Measurements from ENCODE around the gene OR10G2. TPM values are rescaled to one million over a fixed set of nuclear protein-coding genes. Genes with fewer than 3 reads are reported as not detected.
A peak's percentile ranks its signal among the peaks of the same experiment; 100 is the strongest.

The OR10G2 gene
- total RNA-seq, 1 donor from 2014 or later, result not detected

- FAIRE-seq (no peak), DNase-seq (ENCODE audit: low read depth) (no peak)
- TF ChIP-seq EZH2 (IDR thresholded peaks at IDR 0.05; ENCODE audit: insufficient read depth, low read length), result no peak
- TF ChIP-seq, protein P1, sequence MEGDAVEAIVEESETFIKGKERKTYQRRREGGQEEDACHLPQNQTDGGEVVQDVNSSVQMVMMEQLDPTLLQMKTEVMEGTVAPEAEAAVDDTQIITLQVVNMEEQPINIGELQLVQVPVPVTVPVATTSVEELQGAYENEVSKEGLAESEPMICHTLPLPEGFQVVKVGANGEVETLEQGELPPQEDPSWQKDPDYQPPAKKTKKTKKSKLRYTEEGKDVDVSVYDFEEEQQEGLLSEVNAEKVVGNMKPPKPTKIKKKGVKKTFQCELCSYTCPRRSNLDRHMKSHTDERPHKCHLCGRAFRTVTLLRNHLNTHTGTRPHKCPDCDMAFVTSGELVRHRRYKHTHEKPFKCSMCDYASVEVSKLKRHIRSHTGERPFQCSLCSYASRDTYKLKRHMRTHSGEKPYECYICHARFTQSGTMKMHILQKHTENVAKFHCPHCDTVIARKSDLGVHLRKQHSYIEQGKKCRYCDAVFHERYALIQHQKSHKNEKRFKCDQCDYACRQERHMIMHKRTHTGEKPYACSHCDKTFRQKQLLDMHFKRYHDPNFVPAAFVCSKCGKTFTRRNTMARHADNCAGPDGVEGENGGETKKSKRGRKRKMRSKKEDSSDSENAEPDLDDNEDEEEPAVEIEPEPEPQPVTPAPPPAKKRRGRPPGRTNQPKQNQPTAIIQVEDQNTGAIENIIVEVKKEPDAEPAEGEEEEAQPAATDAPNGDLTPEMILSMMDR (IDR thresholded peaks at IDR 0.05; ENCODE audit: insufficient read depth, low read depth, low read length), result no peak
- no peaks in the 10 kb centered on the region for H3K9me3 ChIP-seq (ENCODE audit: insufficient read depth, low read depth, low read length)
- no peaks in the 10 kb centered on the region for H3K36me3 Mint-ChIP-seq (ENCODE audit: low read depth, unreplicated experiment)
- H3K27me3 ChIP-seq (ENCODE audit: insufficient read depth, low read length), result no peaks in the 10 kb centered on the region
- H3K4me2 ChIP-seq (ENCODE audit: low read length), result no peak overlapping the region
- H3K4me1 ChIP-seq (ENCODE audit: insufficient read depth, low read length), result peaks cover 4% of the 10 kb centered on the region
- H4K20me1 ChIP-seq (ENCODE audit: insufficient read depth, low read length), result no peaks in the 10 kb centered on the region
- no peaks in the 10 kb centered on the region for H3K79me2 ChIP-seq (ENCODE audit: insufficient read depth, low read length)
- no peaks in the 10 kb centered on the region for H3K27me3 Mint-ChIP-seq (ENCODE audit: low read depth, unreplicated experiment)
- no peaks in the 10 kb centered on the region for H3K36me3 ChIP-seq (ENCODE audit: insufficient read depth, low read length)
- H3K27ac ChIP-seq (ENCODE audit: low read depth, low read length), result no peak overlapping the region
- no peak overlapping the region for H2AFZ ChIP-seq (ENCODE audit: low read depth, low read length)
- no peak overlapping the region for H3K27ac Mint-ChIP-seq (ENCODE audit: unreplicated experiment)
- H3K4me1 Mint-ChIP-seq (ENCODE audit: low read depth, unreplicated experiment), result peaks cover 4% of the 10 kb centered on the region
- no peak overlapping the region for H3K4me3 Mint-ChIP-seq (ENCODE audit: unreplicated experiment)
- no peak overlapping the region for H3K9ac ChIP-seq (ENCODE audit: low read length)
- peaks cover 2% of the 10 kb centered on the region for H3K9me3 Mint-ChIP-seq (ENCODE audit: unreplicated experiment)
- H3K4me3 ChIP-seq (ENCODE audit: insufficient read depth, low read depth, low read length), result no peak overlapping the region
These were observed 34.5 kb upstream of the OR10G2 start for GRCh38 chr14:21669284-21669683.

- no peaks in the 10 kb centered on the region for H3K79me2 ChIP-seq (ENCODE audit: insufficient read depth, low read length)
- no peaks in the 10 kb centered on the region for H3K27me3 Mint-ChIP-seq (ENCODE audit: low read depth, unreplicated experiment)
- no peaks in the 10 kb centered on the region for H3K36me3 ChIP-seq (ENCODE audit: insufficient read depth, low read length)
These were observed 33.6 kb upstream of the OR10G2 start for GRCh38 chr14:21668377-21668776.

GRCh38 chr14:21656980-21657379, 22.2 kb upstream of the OR10G2 start:
- no peak overlapping the region for H3K4me3 ChIP-seq (ENCODE audit: insufficient read depth, low read depth, low read length)
- no peaks in the 10 kb centered on the region for H3K27me3 ChIP-seq (ENCODE audit: insufficient read depth, low read length)
- no peak overlapping the region for H2AFZ ChIP-seq (ENCODE audit: low read depth, low read length)
- H3K27ac Mint-ChIP-seq (ENCODE audit: unreplicated experiment), result no peak overlapping the region
- no peaks in the 10 kb centered on the region for H4K20me1 ChIP-seq (ENCODE audit: insufficient read depth, low read length)
- TF ChIP-seq, protein P1 (IDR thresholded peaks at IDR 0.05; ENCODE audit: insufficient read depth, low read depth, low read length), result no peak
- no peak for TF ChIP-seq EZH2 (IDR thresholded peaks at IDR 0.05; ENCODE audit: insufficient read depth, low read length)
- no peaks in the 10 kb centered on the region for H3K9me3 Mint-ChIP-seq (ENCODE audit: unreplicated experiment)
- no peak overlapping the region for H3K4me3 Mint-ChIP-seq (ENCODE audit: unreplicated experiment)
- H3K4me1 Mint-ChIP-seq (ENCODE audit: low read depth, unreplicated experiment), result no peaks in the 10 kb centered on the region
- no peaks in the 10 kb centered on the region for H3K36me3 ChIP-seq (ENCODE audit: insufficient read depth, low read length)
- H3K4me1 ChIP-seq (ENCODE audit: insufficient read depth, low read length), result no peaks in the 10 kb centered on the region
- no peaks in the 10 kb centered on the region for H3K79me2 ChIP-seq (ENCODE audit: insufficient read depth, low read length)
- DNase-seq (ENCODE audit: low read depth) (no peak), FAIRE-seq (no peak)
- H3K36me3 Mint-ChIP-seq (ENCODE audit: low read depth, unreplicated experiment), result no peaks in the 10 kb centered on the region
- H3K9ac ChIP-seq (ENCODE audit: low read length), result no peak overlapping the region
- no peak overlapping the region for H3K27ac ChIP-seq (ENCODE audit: low read depth, low read length)
- H3K4me2 ChIP-seq (ENCODE audit: low read length), result no peak overlapping the region
- H3K9me3 ChIP-seq (ENCODE audit: insufficient read depth, low read depth, low read length), result no peaks in the 10 kb centered on the region
- H3K27me3 Mint-ChIP-seq (ENCODE audit: low read depth, unreplicated experiment), result peaks cover 3% of the 10 kb centered on the region

More at GRCh38 chr14:21668377-21668776, 33.6 kb upstream of the OR10G2 start:
- Histone ChIP-seq H3K9ac (ENCODE audit: low read length) (no peak overlapping the region), H3K9me3 (ENCODE audit: insufficient read depth, low read depth, low read length) (no peaks in the 10 kb centered on the region), H3K27ac (ENCODE audit: low read depth, low read length) (peak overlapping the region; percentile 62), H2AFZ (ENCODE audit: low read depth, low read length) (no peak overlapping the region), H3K4me2 (ENCODE audit: low read length) (peak overlapping the region; percentile 2), H3K4me1 (ENCODE audit: insufficient read depth, low read length) (peaks cover 4% of the 10 kb centered on the region), H3K4me3 (ENCODE audit: insufficient read depth, low read depth, low read length) (no peak overlapping the region), H4K20me1 (ENCODE audit: insufficient read depth, low read length) (no peaks in the 10 kb centered on the region), H3K27me3 (ENCODE audit: insufficient read depth, low read length) (no peaks in the 10 kb centered on the region)
- Mint-ChIP-seq H3K9me3 (ENCODE audit: unreplicated experiment) (peaks cover 5% of the 10 kb centered on the region), H3K4me3 (ENCODE audit: unreplicated experiment) (no peak overlapping the region), H3K36me3 (ENCODE audit: low read depth, unreplicated experiment) (no peaks in the 10 kb centered on the region), H3K27ac (ENCODE audit: unreplicated experiment) (no peak overlapping the region), H3K4me1 (ENCODE audit: low read depth, unreplicated experiment) (peaks cover 4% of the 10 kb centered on the region)
- no peak for DNase-seq (ENCODE audit: low read depth)
- TF ChIP-seq EZH2 (IDR thresholded peaks at IDR 0.05; ENCODE audit: insufficient read depth, low read length), result no peak
- TF ChIP-seq, protein P1 (IDR thresholded peaks at IDR 0.05; ENCODE audit: insufficient read depth, low read depth, low read length), result no peak
- no peak for FAIRE-seq

Measured in astrocyte (in vitro differentiated cells and primary cell).